NCI-H1105 treated with DMSO at 0.1 percent for 48 hours (cell line): Measurements from ENCODE around the gene DGKG.

Experiments used
- DNase-seq: peaks from one replicate; lab custom pipeline; 2025; lab: John Stamatoyannopoulos, UW

The DGKG gene

GRCh38 chr3:186172353-186172752 lies 189.7 kb downstream of the DGKG start:
- no peak for DNase-seq

- DNase-seq: no peak
Observed at GRCh38 chr3:186171521-186171920, 190.5 kb downstream of the DGKG start.

- DNase-seq: no peak
Observed at GRCh38 chr3:186170516-186170915, 191.5 kb downstream of the DGKG start.

- no peak for DNase-seq
Observed at GRCh38 chr3:186169379-186169778, 192.7 kb downstream of the DGKG start.

GRCh38 chr3:186168976-186169375 lies 193.1 kb downstream of the DGKG start:
- DNase-seq: no peak

GRCh38 chr3:186167646-186168395 lies 194.2 kb downstream of the DGKG start:
- DNase-seq: no peak

GRCh38 chr3:186166491-186167288 lies 195.3 kb downstream of the DGKG start:
- DNase-seq: no peak

- no peak for DNase-seq
Observed at GRCh38 chr3:186166036-186166435, 196.0 kb downstream of the DGKG start.

- no peak for DNase-seq
Observed at GRCh38 chr3:186165331-186165730, 196.7 kb downstream of the DGKG start.

GRCh38 chr3:186164696-186165095 lies 197.3 kb downstream of the DGKG start:
- no peak for DNase-seq

GRCh38 chr3:186162221-186162620 lies 199.8 kb downstream of the DGKG start:
- DNase-seq: no peak

- DNase-seq: no peak
Observed at GRCh38 chr3:186160691-186161243, 201.3 kb downstream of the DGKG start.

GRCh38 chr3:186154641-186155040 lies 207.4 kb downstream of the DGKG start:
- DNase-seq: no peak

- DNase-seq: no peak
Observed at GRCh38 chr3:186152889-186153292, 209.1 kb downstream of the DGKG start.

GRCh38 chr3:186152361-186152798 lies 209.7 kb downstream of the DGKG start:
- DNase-seq: no peak

GRCh38 chr3:186151077-186151971 lies 210.7 kb downstream of the DGKG start:
- DNase-seq: no peak

GRCh38 chr3:186150041-186150830 lies 211.8 kb downstream of the DGKG start:
- no peak for DNase-seq

GRCh38 chr3:186149319-186149960 lies 212.6 kb downstream of the DGKG start:
- no peak for DNase-seq

- no peak for DNase-seq
Observed at GRCh38 chr3:186144257-186144656, 217.8 kb downstream of the DGKG start.

- no peak for DNase-seq
Observed at GRCh38 chr3:186143250-186143649, 218.8 kb downstream of the DGKG start.
